GM21381 (cell line): ENCODE results near the gene GKN1.

Source experiments
- ATAC-seq: cut with Tn5 transposase; IDR thresholded peaks from one replicate; pipeline ENCODE4 v1.9.1; 2021; ENCODE audit warnings: mild to moderate bottlenecking, moderate library complexity; ENCODE audit not compliant: unreplicated experiment

The GKN1 gene

DNA sequence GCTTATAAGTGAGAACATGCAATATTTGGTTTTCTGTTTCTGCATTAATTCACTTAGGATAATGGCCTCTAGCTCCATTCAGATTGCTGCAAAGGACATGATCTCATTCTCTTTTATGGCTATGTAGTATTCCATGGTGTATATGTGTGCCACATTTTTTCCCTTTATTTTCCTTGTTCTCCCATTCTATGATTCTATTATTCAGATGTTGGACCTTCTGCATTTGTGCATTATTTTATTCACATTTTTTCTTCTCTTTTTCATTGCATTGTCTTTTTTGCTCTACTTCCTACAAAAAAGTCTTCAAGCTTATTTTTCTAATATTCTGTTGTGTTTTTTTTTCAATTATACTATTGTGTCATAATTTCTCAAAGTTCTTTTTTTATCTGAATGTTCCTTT lies 27.4 kb downstream of the GKN1 start:
- no peak for ATAC-seq

DNA sequence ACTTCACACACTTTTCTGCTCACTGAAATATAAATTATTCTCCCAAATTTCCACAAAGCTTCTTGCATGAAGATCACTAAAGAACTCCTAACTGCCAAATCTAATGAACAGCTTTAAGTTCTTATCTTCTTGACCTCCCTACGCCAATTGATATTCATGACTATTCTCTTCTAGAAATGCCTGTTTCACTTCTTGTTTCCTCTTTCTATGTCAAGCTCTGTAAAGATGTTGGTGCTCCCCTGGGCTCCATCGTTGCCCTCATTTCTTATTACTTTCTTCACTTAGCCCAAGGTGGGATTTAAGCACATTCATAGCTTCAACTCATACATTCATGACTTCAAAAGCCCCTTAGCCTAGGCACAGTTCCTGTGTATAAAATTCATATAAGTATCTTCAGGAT lies 29.3 kb downstream of the GKN1 start:
- ATAC-seq, result no peak

- ATAC-seq, result no peak
Observed at GRCh38 chr2:69007169-69007568, 32.7 kb downstream of the GKN1 start.

DNA sequence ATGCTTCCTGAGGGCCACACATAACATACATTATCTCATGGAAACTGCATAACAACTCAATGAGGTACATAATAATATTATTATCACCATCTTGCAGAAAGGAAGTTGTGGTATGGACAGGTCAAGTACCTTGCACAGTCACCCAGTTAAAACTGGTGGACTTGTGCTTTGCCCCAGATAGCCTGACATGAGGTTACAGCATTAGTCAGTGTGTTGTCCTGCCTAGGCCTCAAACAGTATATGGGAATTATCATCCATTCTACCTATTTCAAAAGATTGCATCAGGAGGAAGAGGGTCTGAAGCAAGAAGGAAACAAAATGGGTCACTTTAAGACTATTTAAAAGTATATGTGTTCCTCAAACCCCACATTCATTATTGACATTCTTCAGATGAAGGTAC lies 33.2 kb downstream of the GKN1 start:
- no peak for ATAC-seq

- ATAC-seq, result no peak
Observed at GRCh38 chr2:69010437-69011194, 36.2 kb downstream of the GKN1 start.

GRCh38 chr2:69011611-69012157 lies 37.2 kb downstream of the GKN1 start:
- no peak for ATAC-seq

- no peak for ATAC-seq
Observed at GRCh38 chr2:69012310-69013141, 38.1 kb downstream of the GKN1 start.

DNA sequence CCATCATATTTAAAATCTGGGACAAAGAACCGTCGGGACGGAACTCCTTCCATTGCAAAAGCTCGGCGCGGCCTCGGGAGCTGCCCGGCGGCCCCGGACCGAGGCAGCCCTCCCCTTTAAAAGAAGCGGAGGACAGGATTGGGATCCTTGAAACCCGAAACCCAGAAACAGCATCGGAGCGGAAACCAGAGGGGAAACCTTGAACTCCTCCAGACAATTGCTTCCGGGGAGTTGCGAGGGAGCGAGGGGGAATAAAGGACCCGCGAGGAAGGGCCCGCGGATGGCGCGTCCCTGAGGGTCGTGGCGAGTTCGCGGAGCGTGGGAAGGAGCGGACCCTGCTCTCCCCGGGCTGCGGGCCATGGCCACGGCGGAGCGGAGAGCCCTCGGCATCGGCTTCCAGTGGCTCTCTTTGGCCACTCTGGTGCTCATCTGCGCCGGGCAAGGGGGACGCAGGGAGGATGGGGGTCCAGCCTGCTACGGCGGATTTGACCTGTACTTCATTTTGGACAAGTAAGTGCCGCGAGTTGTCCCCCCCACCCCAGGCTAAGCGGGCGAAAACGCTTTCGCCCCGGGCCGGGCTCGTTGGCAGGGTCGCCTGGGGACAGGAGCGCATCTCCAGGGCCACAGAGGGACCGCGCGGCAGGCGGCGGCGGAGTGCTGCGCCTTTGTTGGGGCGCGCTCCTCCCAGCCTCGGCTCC lies 38.9 kb downstream of the GKN1 start, which contains the start of gene ANTXR1:
TSS of gene ANTXR1 (plus strand) at position 38 of the 698 bp plus-strand sequence. CDS start at position 359, 321 bp downstream.
- ATAC-seq, result no peak

DNA sequence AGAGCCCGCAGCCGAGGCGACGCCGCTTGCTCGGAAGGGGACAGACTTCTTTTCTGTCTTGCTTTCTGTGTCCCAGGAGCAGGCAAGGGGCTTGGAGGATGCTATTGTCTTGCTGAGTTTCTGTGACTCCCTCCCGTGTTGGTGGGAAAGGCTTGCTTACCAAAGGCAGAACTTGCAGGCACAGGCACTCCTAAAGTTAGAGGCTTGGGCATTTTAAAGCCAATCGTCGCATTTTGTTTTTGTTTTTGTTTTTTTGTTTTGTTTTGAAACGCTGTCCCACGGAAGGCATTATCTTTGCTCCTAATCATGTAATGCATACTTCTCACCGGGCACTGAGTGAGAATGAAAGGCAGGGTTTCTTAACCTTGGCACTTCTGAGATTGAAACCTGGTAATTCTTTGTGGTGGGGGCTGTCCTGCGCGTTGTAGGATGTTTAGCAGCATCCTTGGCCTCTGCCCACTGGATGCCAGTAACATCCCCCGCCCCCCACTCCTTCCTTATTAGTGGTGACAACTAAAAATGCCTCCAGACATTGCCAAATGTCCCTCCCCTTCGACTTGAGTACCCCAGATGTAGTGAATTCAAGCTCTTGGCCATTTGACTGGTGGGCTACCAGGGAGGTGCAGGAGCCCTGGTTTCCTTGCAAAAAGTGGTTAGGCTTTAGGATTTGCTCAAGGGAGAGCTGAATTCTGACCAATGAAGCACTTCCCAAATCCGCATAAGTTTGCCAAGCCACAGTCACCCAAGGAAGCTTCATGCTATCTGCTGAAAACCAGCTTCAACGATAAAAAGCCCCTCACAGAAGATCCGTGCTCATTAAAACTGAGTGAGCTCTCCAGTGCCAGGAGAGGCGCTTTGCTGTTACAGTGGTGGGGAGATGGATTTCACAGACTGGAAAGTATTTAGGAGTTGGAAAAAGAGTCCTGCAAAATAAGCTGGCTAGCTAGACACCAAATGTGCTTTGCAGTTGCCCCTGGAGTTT lies 39.7 kb downstream of the GKN1 start:
- no peak for ATAC-seq

DNA sequence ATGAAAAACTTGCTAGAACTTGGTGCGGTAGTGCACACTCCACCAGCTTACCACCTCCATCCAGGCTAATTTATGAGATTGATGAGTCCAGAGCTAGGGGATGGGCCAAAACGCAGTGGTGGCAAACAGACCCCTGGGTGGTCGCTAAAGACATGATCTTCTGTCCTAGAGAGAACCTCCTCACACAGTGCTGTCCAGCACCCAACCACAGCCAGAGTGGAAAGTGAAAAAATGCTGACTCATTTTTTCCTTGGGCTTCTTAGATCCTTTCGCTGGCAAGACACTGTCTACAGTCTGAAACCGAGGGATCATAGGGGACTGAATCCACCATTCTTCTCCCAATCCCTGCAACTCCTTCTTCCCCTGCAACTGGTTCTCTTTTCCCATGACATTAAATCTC lies 42.6 kb downstream of the GKN1 start:
- no peak for ATAC-seq

- no peak for ATAC-seq
Observed at GRCh38 chr2:69017835-69018234, 43.4 kb downstream of the GKN1 start.

DNA sequence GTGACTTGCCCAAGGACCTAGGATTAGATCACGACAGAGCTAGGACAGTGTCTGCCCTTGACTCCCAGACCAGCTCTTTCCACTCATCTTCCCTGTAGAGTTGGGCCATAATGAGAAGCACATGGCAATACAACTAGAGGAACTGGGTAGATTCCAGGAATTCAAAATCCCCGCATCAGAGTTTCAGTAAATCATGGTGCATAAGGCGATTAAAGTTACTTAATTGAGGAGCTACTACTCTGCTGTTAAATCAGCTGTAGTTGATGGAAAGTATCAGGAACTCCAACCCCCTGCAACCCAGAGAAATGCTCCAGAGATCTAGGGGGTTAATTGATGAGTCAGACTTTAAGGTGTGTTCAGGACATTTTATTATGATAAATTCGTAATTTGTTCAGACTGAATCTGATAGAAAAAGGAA lies 44.3 kb downstream of the GKN1 start:
- ATAC-seq, result no peak

GRCh38 chr2:69020496-69021426 lies 46.3 kb downstream of the GKN1 start:
- no peak for ATAC-seq

GRCh38 chr2:69021727-69022126 lies 47.3 kb downstream of the GKN1 start:
- no peak for ATAC-seq

GRCh38 chr2:69022548-69022947 lies 48.1 kb downstream of the GKN1 start:
- ATAC-seq, result no peak

DNA sequence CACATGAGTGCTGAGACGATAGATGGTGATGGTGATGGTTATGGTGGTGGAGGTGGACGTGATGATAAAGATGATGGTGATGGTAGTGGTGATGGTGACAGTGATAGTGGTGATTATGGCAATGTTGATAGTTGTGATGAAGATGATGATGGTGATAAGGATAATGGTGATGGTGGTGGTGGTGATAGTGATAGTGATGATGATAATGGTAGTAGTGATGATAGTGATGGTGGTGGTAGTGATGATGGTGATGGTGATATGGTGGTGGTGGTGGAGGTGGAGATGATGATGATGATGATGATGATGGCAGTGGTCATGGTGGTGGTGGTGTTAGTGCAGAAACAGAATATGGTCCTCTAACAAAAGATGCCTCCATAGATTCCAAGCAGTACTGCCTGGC lies 48.8 kb downstream of the GKN1 start:
- ATAC-seq, result no peak

DNA sequence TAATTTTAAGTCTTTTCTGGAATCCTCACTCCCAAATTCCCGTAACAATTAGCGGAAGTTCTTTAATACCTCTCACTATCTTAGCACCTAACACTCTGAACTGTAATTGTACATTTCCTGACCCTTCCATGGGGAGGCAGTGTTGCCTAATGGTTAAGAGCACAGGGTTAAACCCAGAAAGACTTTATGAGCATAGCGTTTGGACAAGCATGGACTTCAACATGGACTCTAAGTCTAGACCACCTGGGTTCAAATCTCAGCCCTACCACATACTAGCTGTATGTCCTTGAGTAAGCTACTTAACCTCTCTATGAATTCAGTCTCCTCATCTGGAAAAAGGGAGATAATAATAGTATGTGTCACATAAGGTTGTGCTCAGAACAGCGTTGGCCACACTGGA lies 51.6 kb downstream of the GKN1 start:
- no peak for ATAC-seq

DNA sequence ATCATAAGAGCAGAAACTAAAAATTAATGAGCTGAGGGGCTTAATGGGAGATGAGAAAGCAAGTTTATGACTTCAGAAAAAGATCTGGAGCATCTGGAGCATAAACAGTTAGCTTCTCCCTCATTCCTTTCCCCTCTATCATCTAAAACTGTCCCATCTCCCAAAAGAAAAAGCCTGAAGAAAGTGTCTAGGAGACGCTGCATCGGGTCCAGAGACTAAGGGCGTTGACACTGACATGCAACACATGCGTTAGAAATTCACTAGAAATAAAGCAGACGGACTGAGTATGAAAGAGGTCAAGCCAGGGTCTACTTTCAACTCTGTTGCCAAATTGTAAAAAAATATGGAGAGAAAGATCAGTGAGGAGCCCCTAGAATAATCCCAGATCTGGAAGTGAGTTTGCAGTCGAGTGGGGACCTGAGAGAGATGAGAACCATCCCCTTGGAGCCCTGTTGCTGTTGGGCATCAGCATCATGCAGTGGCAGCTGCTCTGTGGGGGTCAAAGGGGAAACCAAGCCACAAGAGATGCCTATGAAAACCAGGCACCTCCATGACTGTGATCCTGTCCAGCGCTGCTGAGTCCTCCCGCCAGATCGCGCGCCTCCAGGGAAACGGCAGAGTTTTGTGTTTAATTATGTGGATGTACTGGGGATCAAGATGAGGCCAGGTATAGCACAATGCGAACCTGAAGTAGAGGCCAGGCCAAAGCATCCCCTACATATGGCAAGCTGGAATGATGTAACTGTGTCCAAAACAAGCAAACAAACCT lies 52.4 kb downstream of the GKN1 start:
- ATAC-seq, result no peak
